Chondrocyte (in vitro differentiated cells): ENCODE data around the gene DNAJB4. TPM values are rescaled to one million over a fixed set of nuclear protein-coding genes. Genes with fewer than 3 reads are reported as not detected.

ENCODE experiments used
- DNase-seq: peaks from one replicate; pipeline ENCODE4 v3.0.0; 2021; ENCODE audit warnings: mixed read lengths, low spot score
- H3K27ac Mint-ChIP-seq: one replicate; pipeline ENCODE4 v1.8.0; 2021; ENCODE audit warnings: mild to moderate bottlenecking, moderate library complexity, mixed read lengths; ENCODE audit not compliant: unreplicated experiment
- H3K27me3 Mint-ChIP-seq: 2 replicates; pipeline ENCODE4 v1.8.0; 2021; ENCODE audit warnings: low read depth, mixed read lengths
- H3K36me3 Mint-ChIP-seq: 2 replicates; pipeline ENCODE4 v1.8.0; 2021; ENCODE audit warnings: low read depth, mixed read lengths
- H3K4me1 Mint-ChIP-seq: 2 replicates; pipeline ENCODE4 v1.8.0; 2021; ENCODE audit warnings: low read depth, mild to moderate bottlenecking, mixed read lengths
- H3K4me3 Mint-ChIP-seq: one replicate; pipeline ENCODE4 v1.8.0; 2021; ENCODE audit warnings: mild to moderate bottlenecking, moderate library complexity, mixed read lengths; ENCODE audit not compliant: unreplicated experiment
- H3K9me3 Mint-ChIP-seq: 2 replicates; pipeline ENCODE4 v1.8.0; 2021; ENCODE audit warnings: low read depth, mixed read lengths
- CTCF ChIP-seq: fragments of 200-600 bp; sonication (generic); IDR thresholded peaks from 2 replicates; pipeline ENCODE4 v1.5.0; 2021; ENCODE audit warnings: antibody characterized with exemption, mild to moderate bottlenecking, moderate library complexity
- total RNA-seq: library from RNA; stranded (reverse); gene quantifications from 3 replicates; pipeline ENCODE4 v1.2.1, GENCODE V29; 2021

Gene DNAJB4
- total RNA-seq, 1 donor from 2014 or later, result 109 TPM

GRCh38 chr1:78007677-78008341 is 3.1 kb downstream of the DNAJB4 start:
- no peaks in the 10 kb centered on the region for H3K36me3 Mint-ChIP-seq
- H3K4me3 Mint-ChIP-seq, result peak overlapping the region; percentile 93
- H3K4me1 Mint-ChIP-seq, result peaks cover 45% of the 10 kb centered on the region
- H3K9me3 Mint-ChIP-seq, result no peaks in the 10 kb centered on the region
- H3K27ac Mint-ChIP-seq, result peak overlapping the region; percentile 87
- no peaks in the 10 kb centered on the region for H3K27me3 Mint-ChIP-seq
- no peak for DNase-seq
- TF ChIP-seq CTCF, result no peak

- Mint-ChIP-seq H3K9me3 (no peaks in the 10 kb centered on the region), H3K4me3 (peak overlapping the region; percentile 70), H3K27me3 (no peaks in the 10 kb centered on the region), H3K4me1 (peaks cover 40% of the 10 kb centered on the region), H3K36me3 (peaks cover 9% of the 10 kb centered on the region), H3K27ac (peak overlapping the region; percentile 70)
- DNase-seq, result no peak
- no peak for TF ChIP-seq CTCF
These were observed 4.5 kb downstream of the DNAJB4 start for GRCh38 chr1:78009276-78009675.

- Mint-ChIP-seq H3K27me3 (no peaks in the 10 kb centered on the region), H3K36me3 (peaks cover 11% of the 10 kb centered on the region), H3K9me3 (no peaks in the 10 kb centered on the region), H3K27ac (peak overlapping the region; percentile 70), H3K4me3 (peak overlapping the region; percentile 70), H3K4me1 (peaks cover 41% of the 10 kb centered on the region)
- no peak for DNase-seq
- no peak for TF ChIP-seq CTCF
These were observed 5.1 kb downstream of the DNAJB4 start for GRCh38 chr1:78009836-78010235.

- no peak for TF ChIP-seq CTCF
- Mint-ChIP-seq H3K27ac (peak overlapping the region; percentile 66), H3K4me3 (peak overlapping the region; percentile 49), H3K4me1 (peaks cover 46% of the 10 kb centered on the region), H3K27me3 (no peaks in the 10 kb centered on the region), H3K36me3 (peaks cover 18% of the 10 kb centered on the region), H3K9me3 (no peaks in the 10 kb centered on the region)
- DNase-seq, result no peak
These were observed 6.3 kb downstream of the DNAJB4 start for GRCh38 chr1:78011050-78011449.

GRCh38 chr1:78015148-78015547 is 10.4 kb downstream of the DNAJB4 start:
- Mint-ChIP-seq H3K36me3 (peaks cover 31% of the 10 kb centered on the region), H3K9me3 (no peaks in the 10 kb centered on the region), H3K4me3 (no peak overlapping the region), H3K27me3 (no peaks in the 10 kb centered on the region), H3K4me1 (peaks cover 25% of the 10 kb centered on the region), H3K27ac (peak overlapping the region; percentile 2)
- no peak for DNase-seq
- TF ChIP-seq CTCF, result no peak
